ENCODE data around the gene CD52. TPM values are rescaled to one million over a fixed set of nuclear protein-coding genes. Genes with fewer than 3 reads are reported as not detected.

Gene CD52
- total and polyA plus RNA-seq, 7 donors = 2.1 to 4.2 (median 3.9) TPM

DNA sequence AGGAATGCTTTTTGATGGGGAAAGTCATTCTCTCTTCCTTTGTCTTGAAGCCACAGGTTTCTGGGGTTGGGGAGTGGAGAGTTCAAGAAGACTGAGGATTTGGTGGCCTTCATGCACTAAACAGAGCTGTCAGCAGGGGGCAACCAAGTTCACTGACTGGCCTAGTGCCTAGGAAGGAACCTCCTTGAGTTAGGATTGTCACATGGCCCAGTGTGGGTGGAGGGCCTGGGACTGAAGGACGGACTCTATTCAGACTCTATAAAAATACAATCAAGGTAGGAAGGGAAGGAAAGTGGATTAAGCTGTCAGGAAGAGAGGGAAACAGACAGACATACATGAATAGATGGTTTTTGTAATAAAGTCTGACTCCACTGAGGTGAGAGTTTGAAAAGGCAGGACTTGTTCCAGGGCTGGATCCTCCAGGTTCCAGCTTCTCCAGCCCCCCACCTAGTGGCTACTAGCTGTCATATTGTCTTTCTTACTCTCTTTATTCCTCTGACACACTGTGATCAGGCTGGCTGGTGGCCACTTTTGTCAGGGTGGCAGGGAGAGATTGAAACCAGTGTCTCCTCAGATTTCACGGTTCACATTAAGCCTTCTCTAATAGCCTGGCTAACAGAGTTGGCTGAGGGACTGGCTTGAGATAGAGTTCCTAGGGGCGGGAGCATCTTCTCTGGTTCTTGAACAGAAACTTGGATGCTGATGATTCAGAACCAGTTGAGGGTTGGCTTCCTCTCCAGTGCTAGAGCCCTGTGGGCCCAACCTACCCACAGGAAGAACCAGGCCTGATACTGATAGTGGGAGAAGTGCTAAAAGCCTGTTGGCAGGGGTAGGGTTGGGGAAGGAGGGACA is 42.0 kb upstream of the CD52 start:
- H3K4me1 ChIP-seq = peaks cover 64% of the 10 kb centered on the region

GRCh38 chr1:26276432-26276838 is 41.3 kb upstream of the CD52 start:
- Histone ChIP-seq H3K36me3 (ENCODE audit: insufficient read depth in 1 of 2, low read depth in 1 of 2) (peaks cover 4 to 64% of the 10 kb centered on the region in 2 donors), H3K4me1 (peaks cover 69% of the 10 kb centered on the region), H3K27ac (peak overlapping the region; percentile 92), H3K9me3 (no peaks in the 10 kb centered on the region), H3K4me3 (no peak overlapping the region), H3K27me3 (ENCODE audit: insufficient read depth in 3 of 3, low read length in 2 of 3) (no peaks in the 10 kb centered on the region)
- 36 to 58% (median 42%) methylated on average over 2 of the region's 2 CpGs for whole genome bisulfite sequencing, 3 donors
- TF ChIP-seq, protein P1, sequence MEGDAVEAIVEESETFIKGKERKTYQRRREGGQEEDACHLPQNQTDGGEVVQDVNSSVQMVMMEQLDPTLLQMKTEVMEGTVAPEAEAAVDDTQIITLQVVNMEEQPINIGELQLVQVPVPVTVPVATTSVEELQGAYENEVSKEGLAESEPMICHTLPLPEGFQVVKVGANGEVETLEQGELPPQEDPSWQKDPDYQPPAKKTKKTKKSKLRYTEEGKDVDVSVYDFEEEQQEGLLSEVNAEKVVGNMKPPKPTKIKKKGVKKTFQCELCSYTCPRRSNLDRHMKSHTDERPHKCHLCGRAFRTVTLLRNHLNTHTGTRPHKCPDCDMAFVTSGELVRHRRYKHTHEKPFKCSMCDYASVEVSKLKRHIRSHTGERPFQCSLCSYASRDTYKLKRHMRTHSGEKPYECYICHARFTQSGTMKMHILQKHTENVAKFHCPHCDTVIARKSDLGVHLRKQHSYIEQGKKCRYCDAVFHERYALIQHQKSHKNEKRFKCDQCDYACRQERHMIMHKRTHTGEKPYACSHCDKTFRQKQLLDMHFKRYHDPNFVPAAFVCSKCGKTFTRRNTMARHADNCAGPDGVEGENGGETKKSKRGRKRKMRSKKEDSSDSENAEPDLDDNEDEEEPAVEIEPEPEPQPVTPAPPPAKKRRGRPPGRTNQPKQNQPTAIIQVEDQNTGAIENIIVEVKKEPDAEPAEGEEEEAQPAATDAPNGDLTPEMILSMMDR (IDR thresholded peaks at IDR 0.05) = no peak
- intact Hi-C loops (cut with DNase I) = no loop called here
- ATAC-seq = no peak
- peak in 1 of 2 donors; percentile 74 for DNase-seq

More for the DNA sequence above, 42.0 kb upstream of the CD52 start:
- DNase-seq = peak; percentile 80 to 86
- TF ChIP-seq, protein P1 (IDR thresholded peaks at IDR 0.05) = peak; percentile 66
- peak overlapping the region; percentile 32 for H3K4me3 ChIP-seq
- ATAC-seq = peak; percentile 72 to 79 (median 76)
- intact Hi-C loops (cut with DNase I) = loop anchor here in 1 of 2 donors (1.0 kb wide), 1 partner anchor 45 kb away; no protein-coding TSS in a partner anchor
- peak overlapping the region; percentile 92 for H3K27ac ChIP-seq
- no peaks in the 10 kb centered on the region for H3K9me3 ChIP-seq
- no peaks in the 10 kb centered on the region for H3K27me3 ChIP-seq (ENCODE audit: insufficient read depth in 3 of 3, low read length in 2 of 3)
- H3K36me3 ChIP-seq (ENCODE audit: insufficient read depth in 1 of 2, low read depth in 1 of 2) = peaks cover 4 to 64% of the 10 kb centered on the region in 2 donors
- WGBS, 3 donors = 6 to 12% (median 8%) methylated on average over 3 of the region's 3 CpGs

GRCh38 chr1:26277261-26277661 is 40.5 kb upstream of the CD52 start:
- 51 to 75% (median 61%) methylated on average over 3 of the region's 3 CpGs for WGBS, 3 donors
- peaks cover 76% of the 10 kb centered on the region for H3K4me1 ChIP-seq
- H3K27ac ChIP-seq = peak overlapping the region; percentile 92
- DNase-seq = no peak
- TF ChIP-seq, protein P1 (IDR thresholded peaks at IDR 0.05) = no peak
- no peaks in the 10 kb centered on the region for H3K9me3 ChIP-seq
- peak overlapping the region; percentile 1 for H3K4me3 ChIP-seq
- intact Hi-C loops (cut with DNase I) = no loop called here
- no peak for ATAC-seq
- H3K27me3 ChIP-seq (ENCODE audit: insufficient read depth in 3 of 3, low read length in 2 of 3) = no peaks in the 10 kb centered on the region
- peaks cover 4 to 58% of the 10 kb centered on the region in 2 donors for H3K36me3 ChIP-seq (ENCODE audit: insufficient read depth in 1 of 2, low read depth in 1 of 2)

DNA sequence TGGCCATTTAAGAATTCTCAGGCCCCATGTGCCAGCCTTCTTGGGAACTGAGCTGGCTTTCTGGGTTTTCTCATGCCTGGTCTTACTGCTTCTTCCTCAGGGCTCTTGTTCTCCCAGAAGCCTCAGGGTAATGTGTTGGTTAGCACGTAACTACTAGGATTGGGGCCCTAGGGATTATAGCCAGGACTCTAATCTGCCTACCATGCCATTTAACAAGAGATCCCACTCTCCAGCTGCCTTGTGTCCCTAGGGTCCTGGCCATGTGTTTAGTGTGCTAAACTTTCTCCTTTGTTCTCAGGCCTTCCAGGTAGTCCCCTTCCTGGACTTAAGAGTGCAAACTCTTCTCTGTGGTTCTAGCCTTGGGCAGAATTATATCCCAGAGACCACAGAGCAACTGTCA is 40.0 kb upstream of the CD52 start:
- WGBS, 3 donors = 36 to 80% (median 60%) methylated on average over 1 of the region's 1 CpG
- ATAC-seq (no peak), DNase-seq (no peak)
- H3K9me3 ChIP-seq = no peaks in the 10 kb centered on the region
- H3K4me3 ChIP-seq = no peak overlapping the region
- peak overlapping the region; percentile 92 for H3K27ac ChIP-seq
- peaks cover 4 to 55% of the 10 kb centered on the region in 2 donors for H3K36me3 ChIP-seq (ENCODE audit: insufficient read depth in 1 of 2, low read depth in 1 of 2)
- intact Hi-C loops (cut with DNase I) = no loop called here
- H3K4me1 ChIP-seq = peaks cover 76% of the 10 kb centered on the region
- TF ChIP-seq, protein P1 (IDR thresholded peaks at IDR 0.05) = no peak
- H3K27me3 ChIP-seq (ENCODE audit: insufficient read depth in 3 of 3, low read length in 2 of 3) = no peaks in the 10 kb centered on the region

Data from psoas muscle (tissue), 8 donors.